Mucosa of descending colon (tissue), 3 donors: Measurements from ENCODE around the gene SELPLG. TPM values are rescaled to one million over a fixed set of nuclear protein-coding genes. Genes with fewer than 3 reads are reported as not detected.

Experiments used
- ATAC-seq: fragments of 200-7000 bp; cut with Tn5 transposase; one replicate; pipeline ENCODE4 v1.9.1; 2020; ENCODE audit warnings: mild to moderate bottlenecking, moderate library complexity
- DNase-seq, 3 donors: peaks; one replicate each; pipeline ENCODE4 v3.0.0-alpha.2; 2020
- H3K36me3 ChIP-seq: fragments of 200-600 bp; one replicate; pipeline ENCODE4 v1.8.0; 2021; ENCODE audit warnings: low read depth, mild to moderate bottlenecking
- H3K4me1 ChIP-seq: fragments of 200-600 bp; one replicate; pipeline ENCODE4 v1.8.0; 2021; ENCODE audit warnings: low read depth, mild to moderate bottlenecking
- H3K4me3 ChIP-seq: fragments of 200-600 bp; one replicate; pipeline ENCODE4 v1.8.0; 2021; ENCODE audit warnings: mild to moderate bottlenecking
- H3K9me3 ChIP-seq: fragments of 200-600 bp; one replicate; pipeline ENCODE4 v1.8.0; 2021; ENCODE audit warnings: mild to moderate bottlenecking
- CTCF ChIP-seq: fragments of 200-600 bp; IDR thresholded peaks from one replicate; pipeline ENCODE4 v1.8.0; 2022; ENCODE audit warnings: antibody characterized with exemption, mild to moderate bottlenecking
- intact Hi-C, 2 donors: fragments of 100-400 bp; cut with DNase I in 1 of 2; cut with micrococcal nuclease in 1 of 2; formaldehyde crosslinking; loops; one replicate each; pipeline versions ENCODE4 v1.11.0 to v1.11.1; 2022; cut with DNase I, micrococcal nuclease
- total RNA-seq, 3 donors: library from RNA; stranded (reverse); fragmentation: NEBNext Ultra II Directional in 2 of 3; extraction: Animal tissue kit (Norgen Biotek cat#: 25700) in 2 of 3; gene quantifications; one replicate each; pipeline versions ENCODE4 v1.2.1 to v1.2.4, GENCODE V29; 2021 to 2023
- donor health status: DM: no; HTN: no; CAD: no; lungs with moderate emphysema.
- donor health status: DM: no; HTN: no; CAD: no.
- donor health status: DM: no; HTN: yes; CAD: no.

The SELPLG gene
- total RNA-seq, 3 donors from 2014 or later: 3.3 to 6.5 (median 6.0) TPM

- Histone ChIP-seq H3K4me1 (peaks cover 2% of the 10 kb centered on the region), H3K36me3 (no peaks in the 10 kb centered on the region), H3K4me3 (no peak overlapping the region), H3K9me3 (no peaks in the 10 kb centered on the region)
- intact Hi-C loops: no loop called here
- DNase-seq: no peak
- TF ChIP-seq CTCF: no peak
- ATAC-seq: no peak
Measured at GRCh38 chr12:108676707-108677106, 43.0 kb upstream of the SELPLG start.

GRCh38 chr12:108675792-108676191, 42.1 kb upstream of the SELPLG start:
- Histone ChIP-seq H3K36me3 (no peaks in the 10 kb centered on the region), H3K9me3 (no peaks in the 10 kb centered on the region), H3K4me3 (no peak overlapping the region), H3K4me1 (peaks cover 2% of the 10 kb centered on the region)
- ATAC-seq (no peak), DNase-seq (no peak)
- intact Hi-C loops: no loop called here
- no peak for TF ChIP-seq CTCF

- Histone ChIP-seq H3K4me3 (no peak overlapping the region), H3K4me1 (peaks cover 3% of the 10 kb centered on the region), H3K9me3 (no peaks in the 10 kb centered on the region), H3K36me3 (no peaks in the 10 kb centered on the region)
- DNase-seq: no peak
- no peak for TF ChIP-seq CTCF
- ATAC-seq: no peak
- intact Hi-C loops: no loop called here
Measured at GRCh38 chr12:108672054-108672453, 38.4 kb upstream of the SELPLG start.

GRCh38 chr12:108671110-108671509, 37.4 kb upstream of the SELPLG start:
- H3K4me3 ChIP-seq: no peak overlapping the region
- H3K36me3 ChIP-seq: no peaks in the 10 kb centered on the region
- no peak for TF ChIP-seq CTCF
- H3K9me3 ChIP-seq: no peaks in the 10 kb centered on the region
- DNase-seq: no peak
- intact Hi-C loops: no loop called here
- peaks cover 3% of the 10 kb centered on the region for H3K4me1 ChIP-seq
- ATAC-seq: no peak

- H3K36me3 ChIP-seq: no peaks in the 10 kb centered on the region
- intact Hi-C loops: no loop called here
- peaks cover 3% of the 10 kb centered on the region for H3K4me1 ChIP-seq
- H3K9me3 ChIP-seq: no peaks in the 10 kb centered on the region
- ATAC-seq (no peak), DNase-seq (no peak)
- no peak for TF ChIP-seq CTCF
- no peak overlapping the region for H3K4me3 ChIP-seq
Measured at GRCh38 chr12:108670066-108670631, 36.5 kb upstream of the SELPLG start.

- ATAC-seq: no peak
- no peak for TF ChIP-seq CTCF
- H3K4me3 ChIP-seq: no peak overlapping the region
- no peaks in the 10 kb centered on the region for H3K9me3 ChIP-seq
- H3K36me3 ChIP-seq: no peaks in the 10 kb centered on the region
- intact Hi-C loops: loop anchor here in 1 of 2 donors (5.0 to 10.0 kb wide), 2 partner anchors 56 to 134 kb away; no protein-coding TSS in a partner anchor
- no peak for DNase-seq
- peaks cover 3% of the 10 kb centered on the region for H3K4me1 ChIP-seq
Measured at GRCh38 chr12:108668542-108668941, 34.8 kb upstream of the SELPLG start.
